ENCODE measurements around the gene CSNK1G1.
"Not testable (repeated sequence)": the region's sequence is repeated elsewhere in the genome, so short reads cannot be mapped to it uniquely, and the experiment has no call there.

The CSNK1G1 gene

GRCh38 chr15:64348455-64348854, 7.5 kb downstream of the CSNK1G1 start:
- no peak for FAIRE-seq

- FAIRE-seq, result not testable (repeated sequence)
Observed at GRCh38 chr15:64346242-64346641, 9.7 kb downstream of the CSNK1G1 start.

- no peak for FAIRE-seq
Observed at GRCh38 chr15:64344651-64345294, 11.2 kb downstream of the CSNK1G1 start.

- no peak for FAIRE-seq
Observed at GRCh38 chr15:64343841-64344240, 12.1 kb downstream of the CSNK1G1 start.

- no peak for FAIRE-seq
Observed at GRCh38 chr15:64343222-64343621, 12.8 kb downstream of the CSNK1G1 start.

GRCh38 chr15:64341961-64342360, 14.0 kb downstream of the CSNK1G1 start:
- no peak for FAIRE-seq

GRCh38 chr15:64340355-64340754, 15.6 kb downstream of the CSNK1G1 start:
- no peak for FAIRE-seq

GRCh38 chr15:64337761-64338160, 18.2 kb downstream of the CSNK1G1 start:
- no peak for FAIRE-seq

GRCh38 chr15:64333986-64334929, 21.7 kb downstream of the CSNK1G1 start:
- no peak for FAIRE-seq

- no peak for FAIRE-seq
Observed at GRCh38 chr15:64333516-64333915, 22.5 kb downstream of the CSNK1G1 start.

GRCh38 chr15:64331668-64332067, 24.3 kb downstream of the CSNK1G1 start:
- FAIRE-seq, result not testable (repeated sequence)

GRCh38 chr15:64326975-64327374, 29.0 kb downstream of the CSNK1G1 start:
- not testable (repeated sequence) for FAIRE-seq

GRCh38 chr15:64326458-64326857, 29.5 kb downstream of the CSNK1G1 start:
- FAIRE-seq, result not testable (repeated sequence)

- no peak for FAIRE-seq
Observed at GRCh38 chr15:64324165-64324877, 31.7 kb downstream of the CSNK1G1 start.

GRCh38 chr15:64315216-64315615, 40.8 kb downstream of the CSNK1G1 start:
- no peak for FAIRE-seq

- no peak for FAIRE-seq
Observed at GRCh38 chr15:64314456-64314855, 41.5 kb downstream of the CSNK1G1 start.

GRCh38 chr15:64311566-64311965, 44.4 kb downstream of the CSNK1G1 start:
- no peak for FAIRE-seq

- no peak for FAIRE-seq
Observed at GRCh38 chr15:64310036-64310435, 45.9 kb downstream of the CSNK1G1 start.

- FAIRE-seq, result no peak
Observed at GRCh38 chr15:64305261-64305660, 50.7 kb downstream of the CSNK1G1 start.

- FAIRE-seq, result no peak
Observed at GRCh38 chr15:64289550-64289949, 66.4 kb downstream of the CSNK1G1 start.

- FAIRE-seq, result no peak
Observed at GRCh38 chr15:64288999-64289398, 67.0 kb downstream of the CSNK1G1 start.

GRCh38 chr15:64288577-64288976, 67.4 kb downstream of the CSNK1G1 start:
- FAIRE-seq, result no peak

- FAIRE-seq, result no peak
Observed at GRCh38 chr15:64287953-64288352, 68.0 kb downstream of the CSNK1G1 start.
